ENCODE results near the gene RIC3.
A peak's percentile ranks its signal among the peaks of the same experiment; 100 is the strongest.

RIC3 gene

GRCh38 chr11:8102296-8102915, 66.4 kb downstream of the RIC3 start:
- DNase-seq, result no peak

DNA sequence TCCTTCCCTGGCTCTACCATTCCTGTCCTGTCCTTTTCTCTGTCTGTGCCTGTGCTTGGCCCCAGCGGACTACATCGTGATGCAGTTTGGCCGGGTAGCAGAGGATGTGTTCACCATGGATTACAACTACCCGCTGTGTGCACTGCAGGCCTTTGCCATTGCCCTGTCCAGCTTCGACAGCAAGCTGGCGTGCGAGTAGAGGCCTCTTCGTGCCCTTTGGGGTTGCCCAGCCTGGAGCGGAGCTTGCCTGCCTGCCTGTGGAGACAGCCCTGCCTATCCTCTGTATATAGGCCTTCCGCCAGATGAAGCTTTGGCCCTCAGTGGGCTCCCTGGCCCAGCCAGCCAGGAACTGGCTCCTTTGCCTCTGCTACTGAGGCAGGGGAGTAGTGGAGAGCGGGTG, 67.4 kb downstream of the RIC3 start:
- no peak for DNase-seq

DNA sequence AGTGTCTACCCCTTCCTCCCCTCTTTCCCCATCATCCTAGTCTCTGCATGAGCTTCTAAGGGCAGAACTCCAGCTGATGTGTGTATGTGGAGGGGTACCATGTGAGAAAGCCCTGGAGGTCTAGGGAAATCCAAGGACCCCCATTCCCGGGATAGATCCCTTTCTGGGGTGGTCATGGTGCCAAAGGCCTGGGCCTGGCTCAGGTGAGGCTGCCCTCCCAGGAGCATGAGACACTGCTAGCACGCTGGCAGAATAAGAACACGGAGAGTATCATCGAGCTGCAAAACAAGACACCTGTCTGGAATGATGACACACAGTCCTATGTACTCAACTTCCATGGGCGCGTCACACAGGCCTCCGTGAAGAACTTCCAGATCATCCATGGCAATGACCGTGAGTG, 68.2 kb downstream of the RIC3 start:
- DNase-seq, result no peak

GRCh38 chr11:8100158-8100557, 68.7 kb downstream of the RIC3 start:
- no peak for DNase-seq

DNA sequence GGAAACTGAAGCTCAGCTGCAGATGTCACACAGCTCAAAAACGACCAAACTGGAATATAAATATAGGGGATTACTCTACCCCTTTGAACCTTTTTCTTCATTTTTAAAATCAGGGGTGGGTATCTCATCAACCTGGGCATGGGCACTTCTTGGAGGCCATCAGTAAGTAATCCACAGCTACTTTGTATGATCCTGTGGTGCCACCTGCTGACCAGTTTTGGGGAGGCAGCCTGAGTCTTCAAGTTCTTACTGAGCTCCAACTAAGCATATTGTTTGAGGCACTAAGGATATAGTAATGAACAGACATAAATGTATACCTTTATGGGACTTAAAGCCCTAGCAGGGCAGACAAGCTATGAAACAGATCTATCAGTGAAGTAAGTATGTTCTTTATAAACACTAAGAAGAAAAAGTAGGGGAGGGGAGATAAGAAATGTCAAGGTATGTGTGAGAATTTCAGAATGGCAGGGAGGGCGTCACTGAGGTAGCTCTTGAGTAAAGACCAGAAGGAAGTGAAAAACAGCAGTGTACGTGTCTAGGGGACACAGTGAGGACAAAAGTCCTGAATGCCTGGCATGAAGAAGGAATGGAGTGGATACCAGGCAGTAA, 69.4 kb downstream of the RIC3 start:
- peak; percentile 65 for DNase-seq

- no peak for DNase-seq
Observed at GRCh38 chr11:8098879-8099278, 69.9 kb downstream of the RIC3 start.

DNA sequence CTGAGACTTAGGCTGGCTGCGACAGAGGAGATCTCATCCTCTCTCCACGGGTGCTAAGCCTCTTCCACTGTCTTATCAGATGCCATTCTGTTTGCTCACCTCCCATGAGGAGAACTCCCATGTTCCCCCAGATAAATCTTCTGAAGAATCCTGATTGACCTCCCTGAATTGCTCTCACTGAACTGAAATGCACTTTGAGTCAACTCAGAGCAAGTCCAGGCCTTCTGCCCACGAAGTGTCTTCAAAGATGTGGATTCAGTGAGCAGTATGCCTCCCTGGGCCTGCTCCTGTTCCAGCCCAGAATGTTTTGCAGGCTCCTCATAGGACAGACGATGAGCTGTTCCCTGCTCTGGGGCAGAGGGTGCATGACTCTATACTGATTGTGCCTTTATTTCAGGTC, 70.5 kb downstream of the RIC3 start:
- no peak for DNase-seq

DNA sequence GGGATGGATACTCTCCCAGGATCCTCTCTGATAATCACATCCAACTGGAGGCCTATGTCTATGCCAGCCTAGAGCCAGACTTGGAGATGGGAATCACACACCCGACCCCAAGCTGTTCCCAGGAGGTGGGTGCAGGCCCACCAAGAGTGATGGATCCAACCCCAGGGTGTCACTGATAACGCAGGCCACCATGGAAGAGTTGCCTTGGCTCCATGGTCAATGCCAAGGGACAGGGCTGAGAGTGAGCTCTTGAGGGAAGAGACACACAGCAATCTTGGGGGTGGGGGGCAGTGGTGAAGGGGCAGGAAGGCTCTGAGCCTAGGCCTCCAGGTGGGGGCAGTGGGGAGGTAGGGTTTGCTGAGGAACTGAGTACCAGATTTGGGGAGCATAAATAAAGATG, 70.9 kb downstream of the RIC3 start:
- DNase-seq, result no peak

DNA sequence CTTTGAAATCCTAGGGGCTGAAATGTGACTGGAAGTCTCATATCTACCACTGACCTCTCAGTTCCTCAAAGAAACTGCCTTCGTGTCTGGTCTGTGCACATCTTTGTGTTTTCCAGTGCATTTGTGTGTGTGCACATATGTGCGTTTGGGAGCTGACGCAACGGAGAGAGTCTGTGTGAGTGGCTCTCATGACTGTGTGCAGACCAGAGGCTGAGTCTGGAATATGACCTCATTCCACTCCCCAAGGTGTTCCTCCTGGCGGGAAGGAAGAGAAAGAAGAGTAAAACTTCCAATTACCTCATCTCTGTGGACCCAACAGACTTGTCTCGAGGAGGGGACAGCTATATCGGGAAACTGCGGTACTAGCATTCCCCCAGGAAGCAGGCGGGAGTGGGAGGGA, 71.4 kb downstream of the RIC3 start:
- DNase-seq, result no peak

GRCh38 chr11:8097062-8097461, 71.8 kb downstream of the RIC3 start:
- DNase-seq, result no peak

GRCh38 chr11:8096575-8096974, 72.2 kb downstream of the RIC3 start:
- no peak for DNase-seq

DNA sequence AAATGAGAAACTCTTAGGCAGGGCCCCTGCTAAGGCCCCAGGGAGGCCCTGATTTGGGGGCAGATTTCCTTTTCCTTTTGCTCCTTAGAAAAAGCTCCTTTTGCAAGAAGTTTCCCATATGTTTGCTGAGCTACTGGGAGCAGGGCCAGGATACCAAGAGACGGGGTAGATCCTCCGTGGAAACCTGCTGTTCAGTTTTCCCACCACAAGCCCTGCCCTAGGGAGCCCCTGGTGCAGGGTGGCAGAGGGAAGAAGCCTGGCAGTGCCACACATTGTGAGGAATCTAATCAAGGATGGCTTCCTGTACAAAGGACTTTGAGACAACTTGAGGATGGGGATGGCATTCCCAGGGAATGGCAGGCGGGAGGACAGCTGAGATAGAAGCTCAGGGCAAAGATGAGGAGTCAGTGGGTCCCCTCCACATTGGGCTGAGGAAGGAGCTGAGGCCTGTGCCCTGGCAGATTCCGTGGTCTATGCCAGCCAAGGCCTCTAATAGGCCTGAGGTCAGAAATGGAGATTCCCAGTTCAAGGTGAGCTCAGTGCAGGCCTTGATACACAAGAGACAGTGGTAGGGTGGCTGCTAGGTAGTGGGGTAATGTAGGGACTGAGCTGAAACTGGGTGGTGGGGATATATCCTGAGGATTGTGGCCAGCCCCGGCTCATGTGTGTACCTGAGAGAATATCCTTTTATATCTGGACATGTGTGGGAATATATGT, 72.9 kb downstream of the RIC3 start:
- DNase-seq, result no peak

- no peak for DNase-seq
Observed at GRCh38 chr11:8095371-8095770, 73.5 kb downstream of the RIC3 start.

- no peak for DNase-seq
Observed at GRCh38 chr11:8094656-8095055, 74.2 kb downstream of the RIC3 start.

- DNase-seq, result no peak
Observed at GRCh38 chr11:8093931-8094575, 74.8 kb downstream of the RIC3 start.

GRCh38 chr11:8092587-8093424, 76.0 kb downstream of the RIC3 start:
- peak; percentile 14 for DNase-seq

- DNase-seq, result no peak
Observed at GRCh38 chr11:8091721-8092120, 77.1 kb downstream of the RIC3 start.

GRCh38 chr11:8090756-8091155, 78.1 kb downstream of the RIC3 start:
- no peak for DNase-seq

GRCh38 chr11:8089791-8090510, 78.9 kb downstream of the RIC3 start:
- no peak for DNase-seq

GRCh38 chr11:8087756-8088155, 81.1 kb downstream of the RIC3 start:
- DNase-seq, result no peak

GRCh38 chr11:8087185-8087584, 81.6 kb downstream of the RIC3 start:
- no peak for DNase-seq

DNA sequence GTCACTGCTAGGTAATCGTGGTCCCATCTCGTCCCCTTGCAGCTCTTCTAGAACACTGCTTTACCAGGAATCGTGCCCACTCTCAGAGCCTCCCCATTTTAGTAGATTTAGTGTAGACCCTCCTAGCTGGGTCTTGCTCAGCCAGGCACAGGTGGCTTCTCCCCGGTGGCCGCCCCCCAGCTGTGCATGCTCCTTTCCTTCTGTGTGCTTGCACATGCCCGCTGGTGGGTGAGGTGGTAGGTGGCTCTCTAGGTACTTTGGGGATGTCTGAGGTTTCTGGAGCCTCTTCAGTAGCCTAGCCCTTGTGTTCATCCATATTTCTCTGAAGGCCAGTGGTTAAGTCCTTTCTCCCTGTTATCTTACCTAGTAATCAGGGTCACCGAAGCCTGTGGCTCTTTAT, 82.3 kb downstream of the RIC3 start:
- no peak for DNase-seq
